Gastroesophageal sphincter (tissue), 3 donors: ENCODE data around the gene TBC1D10A.

Source experiments
- CTCF ChIP-seq, 4 experiments: fragments of 200-600 bp in 2 of 4; fragments of 450-650 bp in 2 of 4; sonication (generic) in 1 of 4; IDR thresholded peaks; one replicate each; pipeline ENCODE4 v1.5.1; 2017 to 2019; ENCODE audit warnings: antibody characterized with exemption in 4 of 4, mild to moderate bottlenecking in 2 of 4, moderate library complexity in 2 of 4
- EP300 ChIP-seq: sonication (generic); formaldehyde crosslinking; IDR thresholded peaks from one replicate; pipeline ENCODE4 v1.6.1; 2017; ENCODE audit warnings: antibody characterized with exemption, mild to moderate bottlenecking
- POLR2A ChIP-seq, 2 donors: fragments of 450-650 bp; IDR thresholded peaks; one replicate each; pipeline ENCODE4 v1.6.1; 2017; ENCODE audit warnings: antibody characterized with exemption in 2 of 2, mild to moderate bottlenecking in 2 of 2, moderate library complexity in 1 of 2
- POLR2AphosphoS5 ChIP-seq: sonication (generic); formaldehyde crosslinking; IDR thresholded peaks from one replicate; pipeline ENCODE4 v1.6.1; 2017; ENCODE audit warnings: antibody characterized with exemption

GRCh38 chr22:30251711-30252110 lies 75.0 kb downstream of the TBC1D10A start:
- TF ChIP-seq CTCF (IDR thresholded peaks at IDR 0.05), result no peak
- no peak for TF ChIP-seq EP300
- no peak for TF ChIP-seq POLR2A (IDR thresholded peaks at IDR 0.05)
- TF ChIP-seq POLR2AphosphoS5, result no peak
